NCI-H2107 treated with DMSO at 0.1 percent for 48 hours (cell line): ENCODE results near the gene UGT1A9.
A peak's percentile ranks its signal among the peaks of the same experiment; 100 is the strongest.
"Not testable (repeated sequence)": the region's sequence is repeated elsewhere in the genome, so short reads cannot be mapped to it uniquely, and the experiment has no call there.

Experiments used
- DNase-seq: peaks from one replicate; lab custom pipeline; 2025; ENCODE audit not compliant: unreplicated experiment; lab: John Stamatoyannopoulos, UW

UGT1A9 gene

GRCh38 chr2:233711312-233712008, 39.8 kb downstream of the UGT1A9 start:
- peak; percentile 22 for DNase-seq

GRCh38 chr2:233712611-233713261, 41.0 kb downstream of the UGT1A9 start, which contains the start of gene UGT1A5:
UGT1A5 (plus strand) TSS chr2:233712907; CDS start chr2:233712992, 85 bp downstream.
- DNase-seq: no peak

- no peak for DNase-seq
Measured at GRCh38 chr2:233713262-233713615, 41.5 kb downstream of the UGT1A9 start.

GRCh38 chr2:233714121-233714520, 42.4 kb downstream of the UGT1A9 start:
- no peak for DNase-seq

GRCh38 chr2:233718552-233718951, 46.9 kb downstream of the UGT1A9 start, which contains the start of gene UGT1A4:
UGT1A4 (plus strand) TSS chr2:233718736; CDS start chr2:233718821, 85 bp downstream.
- no peak for DNase-seq

- DNase-seq: no peak
Measured at GRCh38 chr2:233728723-233729301, 57.1 kb downstream of the UGT1A9 start, which contains the start of gene UGT1A3. UGT1A3 (plus strand) TSS chr2:233729042; CDS start chr2:233729127, 85 bp downstream.

GRCh38 chr2:233736868-233737653, 65.4 kb downstream of the UGT1A9 start:
- not testable (repeated sequence) for DNase-seq

GRCh38 chr2:233740870-233741269, 69.2 kb downstream of the UGT1A9 start:
- no peak for DNase-seq

GRCh38 chr2:233743464-233744259, 72.0 kb downstream of the UGT1A9 start:
- no peak for DNase-seq

- DNase-seq: no peak
Measured at GRCh38 chr2:233745073-233745755, 73.5 kb downstream of the UGT1A9 start.

- DNase-seq: not testable (repeated sequence)
Measured at GRCh38 chr2:233745838-233746237, 74.1 kb downstream of the UGT1A9 start.

GRCh38 chr2:233746475-233747282, 75.0 kb downstream of the UGT1A9 start:
- no peak for DNase-seq

- no peak for DNase-seq
Measured at GRCh38 chr2:233747283-233747544, 75.5 kb downstream of the UGT1A9 start.

GRCh38 chr2:233750689-233751088, 79.0 kb downstream of the UGT1A9 start:
- DNase-seq: not testable (repeated sequence)

- not testable (repeated sequence) for DNase-seq
Measured at GRCh38 chr2:233751212-233752009, 79.7 kb downstream of the UGT1A9 start.

GRCh38 chr2:233754872-233755611, 83.3 kb downstream of the UGT1A9 start:
- no peak for DNase-seq

- DNase-seq: no peak
Measured at GRCh38 chr2:233756429-233757081, 84.9 kb downstream of the UGT1A9 start.
